ENCODE results near the gene CCDC178.

DNA sequence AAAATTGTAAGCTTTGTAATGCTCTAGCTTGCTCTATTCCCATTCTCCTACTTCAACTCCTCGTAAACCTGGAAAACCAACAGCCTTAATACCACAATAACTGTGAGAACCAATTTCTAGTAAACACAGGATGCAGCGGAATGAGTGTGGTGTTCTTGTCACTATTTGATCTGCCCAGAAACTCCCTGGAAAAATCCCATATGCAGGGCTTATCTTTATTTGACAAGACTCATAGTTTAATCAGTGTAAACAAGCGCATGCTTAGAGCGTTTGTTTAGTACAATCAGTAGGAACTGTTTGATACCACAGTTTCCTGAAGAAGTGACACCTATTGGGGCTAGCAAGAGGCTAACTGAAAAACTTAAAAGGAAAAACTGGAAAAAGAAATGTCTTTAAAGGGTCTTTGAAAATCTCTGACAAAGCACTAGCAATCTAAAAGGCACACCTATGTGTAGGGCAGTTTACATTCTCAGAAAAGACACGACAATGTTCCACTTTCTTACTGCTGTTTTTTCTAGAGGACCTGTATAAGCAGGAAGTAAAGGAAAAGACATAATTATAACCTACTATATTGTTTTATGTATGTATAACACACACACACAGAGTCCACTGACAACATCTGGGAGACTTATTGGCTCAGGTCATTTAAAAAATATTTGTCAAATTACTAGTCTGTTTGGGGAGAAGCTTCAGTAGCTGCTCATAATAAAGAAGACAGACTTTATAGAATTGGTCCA, 426.3 kb downstream of the CCDC178 start:
- TF ChIP-seq POLR2AphosphoS5 (IDR thresholded peaks at IDR 0.05): no peak
- TF ChIP-seq, protein P1, sequence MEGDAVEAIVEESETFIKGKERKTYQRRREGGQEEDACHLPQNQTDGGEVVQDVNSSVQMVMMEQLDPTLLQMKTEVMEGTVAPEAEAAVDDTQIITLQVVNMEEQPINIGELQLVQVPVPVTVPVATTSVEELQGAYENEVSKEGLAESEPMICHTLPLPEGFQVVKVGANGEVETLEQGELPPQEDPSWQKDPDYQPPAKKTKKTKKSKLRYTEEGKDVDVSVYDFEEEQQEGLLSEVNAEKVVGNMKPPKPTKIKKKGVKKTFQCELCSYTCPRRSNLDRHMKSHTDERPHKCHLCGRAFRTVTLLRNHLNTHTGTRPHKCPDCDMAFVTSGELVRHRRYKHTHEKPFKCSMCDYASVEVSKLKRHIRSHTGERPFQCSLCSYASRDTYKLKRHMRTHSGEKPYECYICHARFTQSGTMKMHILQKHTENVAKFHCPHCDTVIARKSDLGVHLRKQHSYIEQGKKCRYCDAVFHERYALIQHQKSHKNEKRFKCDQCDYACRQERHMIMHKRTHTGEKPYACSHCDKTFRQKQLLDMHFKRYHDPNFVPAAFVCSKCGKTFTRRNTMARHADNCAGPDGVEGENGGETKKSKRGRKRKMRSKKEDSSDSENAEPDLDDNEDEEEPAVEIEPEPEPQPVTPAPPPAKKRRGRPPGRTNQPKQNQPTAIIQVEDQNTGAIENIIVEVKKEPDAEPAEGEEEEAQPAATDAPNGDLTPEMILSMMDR (IDR thresholded peaks at IDR 0.05 in 8 of 11, conservative IDR thresholded peaks at IDR 0.05 in 3 of 11): no peak
- TF ChIP-seq POLR2A (IDR thresholded peaks at IDR 0.05): no peak
